ENCODE data around the gene UNC119.

The UNC119 gene

DNA sequence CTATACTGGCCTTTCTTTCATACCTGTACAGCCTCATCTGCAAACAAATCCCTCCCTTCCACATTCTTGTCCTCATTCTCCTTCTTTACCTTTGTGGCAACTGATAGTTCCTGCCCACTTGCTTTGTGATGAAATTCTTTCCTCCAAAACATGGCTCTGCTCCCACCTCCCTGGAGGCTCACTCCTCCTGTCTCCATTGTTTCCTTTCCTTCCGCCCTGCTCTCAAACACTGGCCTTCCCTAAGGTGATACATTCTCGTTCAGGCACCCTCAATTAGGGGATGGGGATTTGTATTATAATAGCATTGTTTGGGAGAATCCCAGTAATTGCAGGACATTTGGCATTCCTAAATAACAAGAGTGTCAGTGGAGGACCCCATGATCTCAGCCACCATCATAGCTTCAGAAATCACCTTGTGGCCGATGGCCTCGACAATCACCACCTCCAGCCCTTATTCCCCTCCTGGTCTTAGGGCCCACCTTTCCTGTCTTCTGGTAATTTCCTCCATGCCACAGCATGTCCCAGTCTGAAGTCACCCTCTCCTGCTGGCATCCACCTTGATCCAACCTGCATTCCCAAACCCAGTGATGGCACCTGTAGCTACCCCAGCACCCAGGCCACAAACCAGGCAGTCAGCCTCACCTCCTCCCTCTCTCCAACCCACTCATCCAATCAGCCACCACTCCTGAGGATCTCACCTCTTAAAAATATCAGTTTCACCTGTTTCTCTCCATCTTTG, 7.9 kb downstream of the UNC119 start:
- no peak for DNase-seq (ENCODE audit: low spot score)

DNA sequence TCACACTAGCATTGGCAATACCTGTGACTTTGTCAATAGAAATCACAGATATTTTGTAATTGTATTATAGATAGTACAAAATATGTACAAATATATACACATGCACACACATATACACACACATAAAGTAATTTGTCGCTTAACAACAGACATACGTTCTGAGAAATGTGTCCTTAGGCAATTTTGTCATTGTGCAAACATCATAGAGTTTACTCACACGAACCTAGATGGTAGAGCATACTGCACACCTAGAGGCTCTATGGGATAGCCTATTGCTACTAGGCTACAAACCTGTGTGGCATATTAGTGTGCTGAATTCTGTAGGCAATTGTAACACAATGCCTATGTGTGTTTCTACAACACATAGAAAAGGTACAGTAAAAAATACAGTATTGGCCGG, 11.0 kb downstream of the UNC119 start:
- no peak for DNase-seq (ENCODE audit: low spot score)

DNA sequence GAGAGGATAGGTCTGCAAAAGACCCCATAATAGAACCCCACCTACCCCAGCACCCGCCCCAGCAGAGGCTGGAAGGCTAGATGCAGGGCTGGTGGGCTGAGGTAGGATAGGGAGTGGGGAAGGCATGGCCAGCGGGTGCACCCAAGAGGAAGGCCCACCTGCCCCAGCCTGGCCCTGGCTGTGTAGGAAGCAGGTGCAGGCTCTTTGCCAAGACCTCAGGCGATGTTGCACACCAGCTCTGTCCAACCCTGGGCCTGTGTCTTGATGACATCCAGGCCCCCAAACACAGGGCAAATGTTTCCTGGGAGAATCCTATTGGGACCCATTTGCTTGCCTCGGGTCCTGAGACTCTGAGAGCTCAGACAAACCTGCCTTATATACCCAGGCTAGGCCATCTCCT, 12.2 kb downstream of the UNC119 start:
- no peak for DNase-seq (ENCODE audit: low spot score)

DNA sequence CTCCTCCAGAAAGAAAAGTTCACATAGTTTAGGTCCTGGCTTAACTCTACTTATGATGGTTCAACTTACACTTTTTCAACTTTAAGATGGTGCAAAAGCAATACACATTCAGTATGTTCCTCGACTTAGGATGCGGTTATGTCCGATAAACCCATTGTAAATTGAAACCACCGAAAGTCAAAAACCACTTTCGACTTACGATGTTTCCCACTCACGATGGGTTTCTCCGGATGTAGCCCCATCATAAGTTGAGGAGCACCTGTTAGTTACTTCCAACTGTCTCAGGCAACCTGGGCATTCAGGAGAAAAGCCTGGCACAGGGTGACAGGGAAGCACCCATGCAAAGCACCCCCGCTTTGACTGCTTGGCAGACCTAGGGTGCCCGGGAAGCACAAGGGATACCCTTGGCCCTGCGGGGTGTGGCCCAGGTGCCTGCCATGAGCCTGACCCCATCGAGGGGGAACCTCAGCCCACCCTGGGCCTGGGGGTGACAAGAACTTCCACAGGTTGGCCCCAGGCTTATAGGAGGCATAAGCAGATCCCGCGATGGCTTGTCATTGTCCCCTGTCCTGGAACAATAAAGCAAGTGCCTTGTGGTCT, 14.0 kb downstream of the UNC119 start:
- DNase-seq (ENCODE audit: low spot score), result no peak

DNA sequence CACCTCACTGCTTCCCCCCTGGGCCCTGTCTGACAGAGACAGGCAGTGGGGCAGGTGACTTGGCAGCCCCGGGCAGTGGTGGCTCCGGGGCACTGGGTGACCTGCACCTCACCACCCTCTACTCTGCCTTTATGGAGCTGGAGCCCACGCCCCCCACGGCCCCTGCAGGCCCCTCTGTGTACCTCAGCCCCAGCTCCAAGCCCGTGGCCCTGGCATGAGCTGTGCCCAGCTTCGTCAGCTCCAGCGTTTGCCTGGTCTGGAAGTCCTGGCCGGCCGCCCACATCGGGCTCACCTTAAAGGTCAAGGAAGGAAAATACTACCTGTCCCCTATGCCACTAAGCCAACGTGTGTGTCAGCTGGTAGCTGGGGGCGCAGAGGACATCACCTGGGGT, 15.2 kb downstream of the UNC119 start:
- no peak for DNase-seq (ENCODE audit: low spot score)

DNA sequence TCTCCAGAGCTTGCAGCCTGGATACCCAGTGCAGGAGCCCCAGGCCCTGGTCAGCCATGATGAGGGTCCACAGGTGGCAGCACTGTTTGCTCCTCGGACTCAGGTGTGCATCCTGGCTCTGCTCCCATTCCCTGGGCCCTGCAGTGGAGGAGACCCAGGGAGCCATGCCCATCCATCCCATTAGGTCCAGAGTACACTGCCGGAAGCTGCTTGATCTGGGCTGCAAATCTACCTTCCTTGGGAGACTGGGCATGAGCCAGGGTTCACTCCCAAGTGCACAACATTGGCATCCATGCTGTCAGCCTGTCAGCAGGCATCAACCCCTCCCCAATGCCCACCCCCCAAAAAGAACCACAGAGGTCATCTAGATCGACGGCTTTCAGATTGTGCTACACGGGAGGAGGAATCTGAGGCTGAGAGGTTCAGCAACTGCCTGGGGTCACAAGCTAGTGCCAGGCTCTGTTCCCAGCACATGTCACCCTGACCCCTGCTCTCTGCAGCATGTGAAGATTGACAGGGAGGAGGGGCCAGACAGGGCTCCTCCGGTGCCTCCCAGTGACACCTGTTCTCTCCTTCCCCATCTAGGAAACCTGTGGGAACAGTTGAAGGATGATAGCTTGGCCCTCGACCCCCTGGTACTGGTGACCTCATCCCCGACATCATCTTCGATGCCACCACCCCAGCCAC, 15.7 kb downstream of the UNC119 start:
- no peak for DNase-seq (ENCODE audit: low spot score)

DNA sequence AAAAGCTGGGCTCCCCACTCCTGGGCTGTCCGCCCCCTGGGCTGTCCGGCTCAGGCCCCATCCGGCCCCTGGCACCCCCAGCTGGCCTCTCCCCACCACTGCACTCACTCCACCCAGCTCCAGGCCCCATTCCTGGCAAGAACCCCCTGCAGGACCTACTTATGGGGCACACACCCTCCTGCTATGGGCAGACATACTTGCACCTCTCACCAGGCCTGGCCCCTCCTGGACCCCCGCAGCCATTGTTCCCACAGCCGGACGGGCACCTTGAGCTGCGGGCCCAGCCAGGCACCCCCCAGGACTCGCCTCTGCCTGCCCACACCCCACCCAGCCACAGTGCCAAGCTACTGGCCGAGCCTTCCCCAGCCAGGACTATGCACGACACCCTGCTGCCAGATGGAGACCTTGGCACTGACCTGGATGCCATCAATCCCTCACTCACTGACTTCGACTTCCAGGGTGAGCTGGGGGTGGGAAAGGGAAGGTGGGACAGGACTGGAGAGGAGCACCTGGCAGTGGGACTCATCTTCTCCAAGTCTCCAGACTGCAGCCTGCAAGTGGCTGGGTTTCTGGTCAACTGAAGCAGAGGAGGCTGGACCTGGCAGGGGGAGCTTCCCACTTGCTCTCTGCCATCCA, 17.6 kb downstream of the UNC119 start:
- DNase-seq (ENCODE audit: low spot score), result no peak

DNA sequence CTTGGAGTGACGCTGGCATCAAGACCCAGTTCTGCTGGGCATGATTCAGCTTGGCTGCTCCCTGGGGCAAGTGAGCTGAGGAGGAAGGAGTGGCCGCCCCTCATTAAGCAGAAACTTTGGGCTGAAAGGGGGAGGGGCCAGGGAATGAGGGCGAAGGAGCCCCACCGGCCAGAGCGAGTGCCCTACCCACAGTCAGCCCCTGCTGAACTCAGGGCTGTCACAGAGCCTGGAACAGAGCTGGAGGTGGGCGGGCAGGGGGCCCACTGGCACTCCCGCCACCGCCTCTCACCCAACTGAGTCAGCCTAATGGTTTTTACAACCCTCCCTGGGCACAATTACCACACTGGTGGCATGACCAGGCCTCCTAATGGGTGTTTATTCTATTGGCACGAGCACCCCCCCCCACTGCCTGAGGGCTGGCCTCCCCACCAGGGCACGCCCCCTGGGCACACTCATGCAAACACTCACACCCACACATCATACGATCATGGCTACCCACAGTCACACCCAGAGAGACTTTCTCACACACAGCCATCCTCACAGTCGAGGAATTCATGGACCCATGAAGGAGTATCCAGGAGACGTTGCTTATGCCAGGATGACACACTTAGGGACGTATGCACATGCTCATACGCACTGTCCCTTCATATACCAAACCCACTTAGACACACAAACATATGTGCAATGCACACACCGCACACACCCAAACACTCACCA, 19.2 kb downstream of the UNC119 start:
- DNase-seq (ENCODE audit: low spot score), result peak; percentile 43

DNA sequence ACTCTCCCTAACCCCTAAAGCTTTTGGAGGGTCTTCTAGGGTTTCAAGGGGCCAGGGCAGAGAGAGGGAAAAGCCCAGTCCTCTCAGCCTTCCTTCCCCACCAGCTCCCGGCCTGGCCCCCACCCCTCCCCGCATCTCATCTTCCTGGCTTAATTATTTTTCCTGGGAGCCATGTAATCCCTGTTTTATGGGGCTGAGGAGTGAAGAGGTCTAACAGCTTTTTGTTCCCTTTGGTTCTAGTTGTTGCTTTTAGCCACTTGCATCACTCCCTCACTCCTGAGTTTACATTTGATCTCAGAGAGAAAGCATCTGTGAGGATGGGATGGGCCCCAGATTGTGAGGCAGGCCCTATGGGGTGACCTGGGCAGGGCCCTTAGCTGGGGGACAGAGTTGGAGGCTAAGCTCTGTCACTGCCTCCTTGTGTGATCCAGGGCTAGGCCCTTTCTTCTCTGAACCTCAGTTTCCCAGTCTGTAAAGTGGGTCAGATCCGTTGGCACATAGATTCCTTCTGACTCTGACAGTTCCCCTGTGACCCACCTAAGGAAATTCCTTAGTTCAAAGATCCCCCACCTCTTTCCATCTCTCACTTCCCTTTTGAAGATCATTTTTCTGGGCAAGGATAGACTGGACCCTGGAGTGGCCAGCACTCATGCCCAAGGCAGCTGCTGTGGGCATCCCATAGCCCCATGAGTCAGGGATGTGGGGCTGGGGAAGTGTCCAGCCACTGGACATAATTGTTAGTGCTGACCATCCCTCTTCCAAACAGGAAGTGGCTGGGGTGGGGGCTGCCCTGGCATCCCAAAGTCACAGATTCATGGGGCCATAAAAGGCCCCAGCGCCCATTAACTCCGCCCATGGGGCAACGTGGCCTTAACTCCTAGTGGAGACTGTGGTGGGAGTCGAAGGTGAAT, 20.1 kb downstream of the UNC119 start:
- no peak for DNase-seq (ENCODE audit: low spot score)

DNA sequence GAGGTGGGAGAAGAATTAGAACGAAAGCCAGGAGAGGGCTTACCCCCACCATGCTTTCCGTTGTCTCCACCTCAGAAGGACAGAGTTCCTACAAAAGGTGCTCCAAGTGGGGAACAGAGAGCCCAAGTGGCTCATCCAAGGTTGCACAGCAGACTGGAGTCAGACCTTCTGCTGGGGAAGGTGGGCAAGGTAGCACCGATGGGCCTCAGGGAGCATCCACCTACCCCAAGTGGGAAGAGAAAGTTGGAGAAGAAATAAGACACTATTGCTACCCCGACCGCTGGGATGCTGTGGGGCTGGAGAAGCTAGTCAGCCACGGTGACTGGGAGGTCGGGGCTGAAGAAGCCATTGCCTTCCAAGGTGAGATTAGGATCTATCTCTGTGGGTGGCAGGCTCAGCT, 21.5 kb downstream of the UNC119 start:
- DNase-seq (ENCODE audit: low spot score), result no peak

DNA sequence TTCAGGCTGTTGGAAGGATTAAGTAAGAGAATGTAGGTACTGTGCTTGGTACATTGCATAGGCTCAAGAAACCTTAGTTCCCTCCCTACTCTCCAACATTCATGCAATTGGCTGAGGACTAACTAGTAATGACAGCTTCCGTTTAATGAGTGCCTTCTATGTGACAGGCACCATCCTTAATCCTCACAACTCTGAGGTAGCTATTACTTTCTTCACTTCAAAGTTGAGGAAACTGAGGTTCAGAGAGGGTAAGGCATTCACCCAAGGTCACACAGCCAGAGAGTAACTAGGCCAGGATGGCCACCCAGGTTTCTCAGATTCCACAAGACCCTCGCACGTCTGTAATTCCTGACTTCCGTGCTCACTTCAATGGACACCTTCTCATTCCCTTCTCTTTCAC, 22.2 kb downstream of the UNC119 start:
- no peak for DNase-seq (ENCODE audit: low spot score)

DNA sequence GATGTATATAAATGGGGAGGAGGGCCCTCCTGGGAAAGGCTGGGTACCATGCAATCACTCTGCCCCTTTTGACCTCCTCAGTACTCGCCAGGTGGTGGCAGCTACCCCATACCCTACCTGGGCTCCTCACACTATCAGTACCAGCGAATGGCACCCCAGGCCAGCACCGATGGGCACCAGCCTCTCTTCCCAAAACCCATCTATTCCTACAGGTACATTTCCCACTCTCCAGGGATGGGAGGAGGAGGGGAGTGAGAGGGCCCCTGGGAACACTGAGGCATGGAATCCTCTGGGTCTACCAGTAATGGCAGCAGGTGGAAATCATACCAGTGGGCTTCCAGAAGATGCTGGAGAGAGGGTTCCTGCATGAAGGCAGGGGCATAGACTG, 23.4 kb downstream of the UNC119 start:
- no peak for DNase-seq (ENCODE audit: low spot score)

DNA sequence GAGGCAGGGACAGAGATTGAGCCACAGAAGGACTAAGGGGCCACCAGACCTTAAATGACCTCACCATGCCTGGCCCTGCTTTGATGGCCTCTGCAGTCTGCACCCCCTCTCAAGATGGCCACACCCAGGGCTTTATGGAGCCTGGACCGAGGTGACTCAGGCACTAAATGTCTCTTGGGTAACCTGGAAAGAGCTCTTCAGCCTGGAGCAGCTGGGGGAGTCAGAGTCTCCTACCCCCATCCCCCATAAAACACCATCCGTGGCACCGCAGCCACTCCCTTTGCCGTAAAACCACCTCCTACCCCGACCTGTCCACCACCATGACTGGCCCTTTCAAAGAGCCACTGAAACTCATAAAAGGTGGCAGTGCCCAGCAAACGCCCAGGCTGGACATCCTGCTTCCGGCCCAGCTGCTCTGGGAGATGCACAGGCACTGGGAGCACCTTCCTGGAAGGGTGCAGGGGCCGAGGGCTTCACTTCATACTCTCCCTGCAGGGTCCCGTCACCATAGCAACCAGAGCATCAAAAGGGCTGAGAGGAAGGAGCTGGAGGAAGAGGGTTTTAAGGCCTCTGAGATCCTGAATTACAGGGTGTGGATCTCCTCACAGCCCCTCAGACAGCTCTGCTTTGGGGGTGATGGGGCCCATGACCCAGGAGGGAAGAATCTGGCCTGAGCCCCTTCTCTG, 24.0 kb downstream of the UNC119 start:
- peak; percentile 40 for DNase-seq (ENCODE audit: low spot score)

DNA sequence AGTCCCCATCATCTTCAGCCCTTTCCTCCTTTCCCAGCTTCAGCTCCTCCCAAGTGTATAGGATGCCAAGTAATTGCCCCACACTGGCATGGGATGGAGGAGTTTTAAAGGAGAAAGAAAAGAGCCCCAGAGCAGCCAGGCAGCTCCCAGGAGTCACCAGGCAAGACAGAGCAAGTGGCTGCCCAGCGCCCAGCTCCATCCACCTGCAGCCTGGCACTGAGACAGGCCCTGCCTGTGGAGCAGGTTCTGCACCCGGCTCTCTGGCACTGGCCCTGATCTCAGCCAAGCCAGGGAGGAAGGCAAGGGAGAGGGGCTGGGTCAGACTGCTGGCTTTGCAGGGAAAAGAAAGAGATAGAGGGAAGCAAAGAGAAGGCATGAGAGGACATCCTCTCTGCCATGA, 24.6 kb downstream of the UNC119 start:
- no peak for DNase-seq (ENCODE audit: low spot score)

DNA sequence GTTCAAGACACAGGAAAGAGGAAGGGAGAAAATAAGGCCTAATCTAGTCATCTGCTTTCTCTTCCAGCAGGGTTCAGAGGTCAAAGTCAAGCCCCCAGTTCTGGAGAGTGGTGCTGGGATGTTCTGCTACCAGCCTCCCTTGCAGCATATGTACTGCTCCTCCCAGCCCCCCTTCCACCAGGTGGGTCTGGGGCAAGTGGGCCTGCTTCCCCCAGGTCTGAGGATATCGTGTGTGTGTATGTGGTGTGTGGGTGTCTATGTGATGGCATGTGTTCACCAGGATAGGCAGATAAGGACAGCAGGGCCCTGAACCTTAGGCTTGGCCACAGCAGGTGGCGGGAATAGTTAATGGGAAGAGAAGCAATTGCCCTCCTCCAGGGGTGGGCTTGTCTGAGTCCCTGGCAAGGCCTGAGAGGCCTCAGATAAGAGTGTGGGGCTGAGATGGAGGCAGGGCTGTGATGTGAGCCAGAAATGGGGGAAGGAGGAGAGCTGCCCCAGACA, 25.2 kb downstream of the UNC119 start:
- DNase-seq (ENCODE audit: low spot score), result no peak

DNA sequence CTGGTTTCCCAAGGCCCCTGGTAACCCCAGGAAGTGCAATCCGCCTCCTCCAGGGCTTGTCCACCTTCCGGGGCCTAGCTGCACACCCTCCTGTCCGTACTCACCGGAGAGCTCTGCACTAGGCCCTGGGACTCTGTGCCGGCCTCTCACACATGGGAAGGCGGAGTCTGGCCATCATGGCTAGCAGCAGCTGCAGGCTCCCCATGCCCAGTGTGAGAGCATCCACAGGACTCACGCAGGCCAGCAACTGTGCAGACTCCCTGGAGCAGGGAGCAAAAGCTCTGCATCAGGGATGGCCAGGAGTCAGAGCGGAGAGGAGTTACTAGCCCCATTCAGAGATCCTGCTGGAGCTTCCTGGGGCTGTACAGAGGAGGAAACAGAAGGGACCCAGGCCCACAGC, 26.0 kb downstream of the UNC119 start:
- DNase-seq (ENCODE audit: low spot score), result no peak

DNA sequence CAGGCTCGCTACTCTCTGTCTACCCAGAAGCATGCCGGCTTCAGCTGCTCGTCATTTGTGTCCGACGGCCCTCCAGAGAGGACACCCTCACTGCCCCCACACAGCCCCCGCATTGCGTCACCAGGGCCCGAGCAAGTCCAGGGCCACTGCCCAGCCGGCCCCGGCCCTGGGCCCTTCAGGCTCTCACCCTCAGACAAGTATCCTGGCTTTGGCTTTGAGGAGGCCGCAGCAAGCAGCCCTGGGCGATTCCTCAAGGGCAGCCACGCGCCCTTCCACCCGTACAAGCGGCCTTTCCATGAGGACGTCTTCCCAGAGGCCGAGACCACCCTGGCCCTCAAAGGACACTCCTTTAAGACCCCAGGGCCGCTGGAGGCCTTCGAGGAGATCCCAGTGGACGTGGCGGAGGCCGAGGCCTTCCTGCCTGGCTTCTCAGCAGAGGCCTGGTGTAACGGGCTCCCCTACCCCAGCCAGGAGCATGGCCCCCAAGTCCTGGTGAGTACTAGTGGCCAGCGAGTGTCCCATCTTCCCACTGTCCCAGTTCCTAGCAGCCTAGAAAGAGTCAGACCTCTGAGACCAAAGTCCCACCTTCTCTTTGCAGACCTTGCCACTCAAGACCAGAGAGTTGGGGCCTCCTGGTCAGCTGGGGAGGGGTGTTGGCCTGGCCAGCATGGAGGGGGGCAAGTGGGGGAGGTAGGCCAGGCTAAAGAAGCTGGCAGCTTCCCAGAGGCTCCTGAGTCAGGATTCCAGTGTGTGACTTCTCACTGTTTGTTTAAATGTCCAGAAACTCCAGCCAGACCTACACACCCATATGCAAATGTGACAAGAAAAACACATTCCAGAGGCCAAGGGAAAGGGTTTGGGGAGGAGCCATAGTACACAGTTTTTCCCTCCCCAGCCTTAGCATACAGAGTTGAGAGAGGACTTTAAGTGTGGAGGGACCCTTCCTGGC, 27.7 kb downstream of the UNC119 start:
- DNase-seq (ENCODE audit: low spot score), result peak; percentile 51

DNA sequence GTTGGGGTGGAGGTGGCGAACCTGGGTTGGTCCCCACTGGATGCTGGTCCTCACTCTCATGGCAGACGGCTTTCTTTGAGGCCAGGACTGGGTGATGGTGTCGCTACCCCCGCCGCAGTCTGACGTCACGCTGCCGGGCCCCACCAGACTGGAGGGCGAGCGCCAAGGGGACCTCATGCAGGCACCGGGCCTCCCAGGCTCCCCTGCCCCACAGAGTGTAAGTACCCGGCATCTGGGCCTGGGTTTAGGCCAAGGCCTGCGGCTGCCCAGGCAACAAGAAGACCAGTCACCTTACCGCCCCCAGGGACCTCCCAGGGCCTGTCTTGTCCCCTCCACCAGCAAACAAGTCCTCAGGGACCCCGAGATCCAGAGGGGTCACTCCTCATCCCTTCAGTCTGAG, 28.5 kb downstream of the UNC119 start:
- DNase-seq (ENCODE audit: low spot score), result no peak

DNA sequence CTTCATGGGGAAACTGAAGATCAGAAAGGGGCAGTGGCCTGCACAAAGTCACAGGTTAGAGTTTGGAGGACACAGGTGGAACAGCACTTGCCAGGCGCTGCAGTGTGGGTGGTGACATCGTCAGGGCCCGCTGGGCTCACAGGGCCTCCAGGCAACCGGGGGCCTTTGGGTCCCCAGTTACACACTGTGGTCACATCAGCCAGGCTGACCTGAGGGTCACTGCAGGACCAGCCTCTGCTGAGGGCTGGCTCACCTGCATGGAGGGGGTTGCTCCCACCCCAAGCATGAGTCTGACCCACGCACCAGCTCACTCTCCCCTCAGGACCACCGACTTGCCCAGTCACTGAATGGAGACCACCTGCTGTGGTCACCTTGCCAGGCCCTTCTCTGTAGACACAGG, 29.2 kb downstream of the UNC119 start:
- no peak for DNase-seq (ENCODE audit: low spot score)

Data from SW480 (cell line).